HepG2 (cell line): ENCODE measurements around the gene DNAL4. TPM values are rescaled to one million over a fixed set of nuclear protein-coding genes. Genes with fewer than 3 reads are reported as not detected.
A peak's percentile ranks its signal among the peaks of the same experiment; 100 is the strongest.

ENCODE experiments used
- AGO1 ChIP-seq: fragments of 200-400 bp; formaldehyde crosslinking; IDR thresholded peaks from 2 replicates; pipeline ENCODE4 v1.6.1; 2017; ENCODE audit warnings: mild to moderate bottlenecking, low read depth, low read length, moderate library complexity; ENCODE audit not compliant: poor library complexity, severe bottlenecking
- ATF7-NPFF ChIP-seq: sonication (generic); formaldehyde crosslinking; IDR thresholded peaks from 2 replicates; pipeline ENCODE4 v1.8.1; 2023; ENCODE audit warnings: mild to moderate bottlenecking, low read depth, missing genetic modification reagents, moderate library complexity
- BCL3 ChIP-seq: sonication (generic); formaldehyde crosslinking; IDR thresholded peaks from 2 replicates; pipeline ENCODE4 v1.5.1; 2020; ENCODE audit warnings: mild to moderate bottlenecking, missing genetic modification reagents, moderate library complexity
- CERS6 ChIP-seq: sonication (generic); formaldehyde crosslinking; IDR thresholded peaks from 2 replicates; pipeline ENCODE4 v1.5.0; 2020; ENCODE audit warnings: missing genetic modification reagents
- FOXM1 ChIP-seq: sonication (generic); formaldehyde crosslinking; IDR thresholded peaks from 2 replicates; pipeline ENCODE4 v1.5.0; 2020; ENCODE audit warnings: missing genetic modification reagents
- GABPB1 ChIP-seq: IDR thresholded peaks from 2 replicates; pipeline ENCODE4 v1.6.1; 2016; ENCODE audit warnings: mild to moderate bottlenecking, missing genetic modification reagents, moderate library complexity, missing compliant biosample characterization
- HINFP ChIP-seq: sonication (generic); formaldehyde crosslinking; IDR thresholded peaks from 2 replicates; pipeline ENCODE4 v1.4.0; 2020; ENCODE audit warnings: low read depth, mild to moderate bottlenecking, missing genetic modification reagents
- HMGXB4 ChIP-seq, 2 experiments: sonication (generic) in 1 of 2; formaldehyde crosslinking in 1 of 2; IDR thresholded peaks; 2 replicates each; pipeline versions ENCODE4 v1.4.0 to v1.6.1; 2018 to 2020; ENCODE audit warnings: missing genetic modification reagents in 2 of 2, borderline replicate concordance in 1 of 2, low read depth in 1 of 2, mild to moderate bottlenecking in 1 of 2, missing biosample characterization in 1 of 2
- NR3C1 ChIP-seq: sonication (generic); formaldehyde crosslinking; IDR thresholded peaks from 2 replicates; pipeline ENCODE4 v1.4.0; 2020; ENCODE audit warnings: missing genetic modification reagents
- RFX5 ChIP-seq: IDR thresholded peaks from 2 replicates; pipeline ENCODE4 v1.6.1; 2011; ENCODE audit warnings: low read depth, low read length, improper control_type of control experiment
- SRF ChIP-seq: IDR thresholded peaks from 2 replicates; pipeline ENCODE4 v1.6.1; 2011; ENCODE audit warnings: mild to moderate bottlenecking, low read depth, low read length, moderate library complexity
- TBP ChIP-seq: sonication (generic); formaldehyde crosslinking; IDR thresholded peaks from 2 replicates; pipeline ENCODE4 v1.5.0; 2020; ENCODE audit warnings: missing genetic modification reagents
- TERF1 ChIP-seq: sonication (generic); formaldehyde crosslinking; IDR thresholded peaks from 2 replicates; pipeline ENCODE4 v1.8.0; 2022; ENCODE audit warnings: mild to moderate bottlenecking, missing genetic modification reagents, moderate library complexity
- ZFP62 ChIP-seq: sonication (generic); formaldehyde crosslinking; IDR thresholded peaks from 2 replicates; pipeline ENCODE4 v1.4.0; 2020; ENCODE audit warnings: missing genetic modification reagents
- ZNF292 ChIP-seq: sonication (generic); formaldehyde crosslinking; IDR thresholded peaks from 2 replicates; pipeline ENCODE4 v1.8.1; 2022; ENCODE audit warnings: mild to moderate bottlenecking, low read depth, missing genetic modification reagents, borderline replicate concordance
- ZNF639 ChIP-seq: conservative IDR thresholded peaks from 2 replicates; pipeline ENCODE4 v1.6.1; 2018; ENCODE audit warnings: missing genetic modification reagents
- ZNF770 ChIP-seq: sonication (generic); formaldehyde crosslinking; IDR thresholded peaks from 2 replicates; pipeline ENCODE4 v1.5.0; 2020; ENCODE audit warnings: mild to moderate bottlenecking, missing genetic modification reagents
- ZNF816 ChIP-seq: sonication (generic); formaldehyde crosslinking; IDR thresholded peaks from 2 replicates; pipeline ENCODE4 v1.8.0; 2022; ENCODE audit warnings: missing genetic modification reagents, mild to moderate bottlenecking, borderline replicate concordance
- polyA plus RNA-seq, 8 experiments: library from polyadenylated mRNA; depleted of rRNA in 3 of 8; stranded (reverse) in 7 of 8; unstranded in 1 of 8; fragments of >200 nt; fragmentation: Illumina TruSeq in 4 of 8; extraction: Trizol in 4 of 8; gene quantifications; 2 replicates each; pipeline versions ENCODE4 v1.2.1 to v1.2.3, GENCODE V29; 2011 to 2016; ENCODE audit warnings: low read depth in 4 of 8, missing spikeins in 1 of 8, mixed read lengths in 1 of 8; ENCODE audit not compliant: insufficient read depth in 1 of 8
- total RNA-seq, 5 experiments: library from RNA; depleted of rRNA; stranded (reverse); fragments of >200 nt; fragmentation: Illumina TruSeq; extraction: Trizol; gene quantifications; 2 replicates each; pipeline ENCODE4 v1.2.3, GENCODE V29; 2016; ENCODE audit warnings: low read depth in 1 of 5

DNAL4 gene
- total and polyA plus RNA-seq, 2 of the 13 experiments (the other 11 are each of a cell fraction or from before 2014, with no cell fraction given), result 8.0 to 10.7 TPM

- peak; percentile 37; the same call in 1 of the 2 replicates for TF ChIP-seq GABPB1 (CRISPR knock-in tag)
- TF ChIP-seq AGO1, result no peak
- TF ChIP-seq TERF1, result no peak
- no peak for TF ChIP-seq BCL3 (CRISPR knock-in tag)
- TF ChIP-seq ZFP62 (CRISPR knock-in tag), result no peak
- no peak for TF ChIP-seq RFX5
- TF ChIP-seq ZNF292 (CRISPR knock-in tag), result no peak
- no peak for TF ChIP-seq ATF7-NPFF
- peak; percentile 41 to 81; a peak in 2 of 4 replicates for TF ChIP-seq HMGXB4 (CRISPR knock-in tag; IDR thresholded peaks at IDR 0.05; ENCODE audit: borderline replicate concordance in 1 of 2, low read depth in 1 of 2)
- no peak for TF ChIP-seq ZNF639 (CRISPR knock-in tag)
- no peak for TF ChIP-seq NR3C1
- TF ChIP-seq SRF, result no peak
- no peak for TF ChIP-seq CERS6 (CRISPR knock-in tag)
- no peak for TF ChIP-seq ZNF770
- no peak for TF ChIP-seq FOXM1 (CRISPR knock-in tag)
- no peak for TF ChIP-seq TBP (CRISPR knock-in tag)
- TF ChIP-seq HINFP (CRISPR knock-in tag), result no peak
- no peak for TF ChIP-seq ZNF816 (CRISPR knock-in tag)
These were observed 27.7 kb downstream of the DNAL4 start (continued) for GRCh38 chr22:38766076-38766777.
